Measurements from ENCODE around the gene CCDC12.

GRCh38 chr3:46926447-46926846 is 50.1 kb downstream of the CCDC12 start:
- TF ChIP-seq LEF1 (IDR thresholded peaks at IDR 0.05; ENCODE audit: borderline replicate concordance) (no peak), FOXK2 (IDR thresholded peaks at IDR 0.05) (no peak), BHLHE40 (IDR thresholded peaks at IDR 0.05; ENCODE audit: borderline replicate concordance) (no peak), ARNT (IDR thresholded peaks at IDR 0.05) (no peak), SUZ12 (IDR thresholded peaks at IDR 0.05) (no peak), HDGF (IDR thresholded peaks at IDR 0.05; ENCODE audit: borderline replicate concordance) (no peak)
